GM12891 (cell line): ENCODE data around the gene SEBOX.

Source experiments
- POLR2A ChIP-seq: IDR thresholded peaks from 2 replicates; pipeline ENCODE4 v1.6.1; 2011; ENCODE audit warnings: low read depth, low read length, control low read depth
- POLR2AphosphoS5 ChIP-seq: IDR thresholded peaks from 2 replicates; pipeline ENCODE4 v1.6.1; 2011; ENCODE audit warnings: low read depth, low read length, control low read depth
- SPI1 ChIP-seq: IDR thresholded peaks from 2 replicates; pipeline ENCODE4 v1.6.1; 2011; ENCODE audit warnings: low read depth, low read length, control low read depth
- TAF1 ChIP-seq: IDR thresholded peaks from 2 replicates; pipeline ENCODE4 v1.6.1; 2011; ENCODE audit warnings: low read depth, low read length, control low read depth

DNA sequence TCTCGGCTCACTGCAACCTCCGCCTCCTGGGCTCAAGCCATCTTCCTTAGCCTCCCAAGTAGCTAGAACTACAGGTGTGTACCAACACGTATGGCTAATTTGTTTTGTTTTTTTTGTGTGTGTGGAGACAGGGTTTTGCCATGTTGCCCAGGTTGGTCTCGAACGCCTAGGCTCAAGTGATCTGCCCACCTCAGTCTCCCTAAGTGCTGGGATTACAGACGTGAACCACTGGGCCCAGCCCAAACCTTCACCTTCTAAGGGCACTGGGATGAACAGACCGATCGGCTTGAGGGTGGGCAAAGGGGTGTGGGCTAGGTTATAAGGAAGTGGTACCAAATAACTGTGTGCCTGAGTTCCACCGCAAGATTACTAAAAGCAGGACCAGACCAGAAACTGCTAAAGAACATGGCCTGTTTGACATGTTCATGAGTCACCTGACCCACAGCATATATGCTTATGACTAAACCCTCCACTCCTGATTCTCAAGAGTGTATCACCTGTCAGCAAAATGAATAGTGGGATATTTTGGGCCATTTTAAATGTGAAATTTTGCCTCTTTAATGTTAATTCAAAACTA, 37.9 kb downstream of the SEBOX start:
- TF ChIP-seq POLR2A (no peak), POLR2AphosphoS5 (no peak), SPI1 (peak; percentile 87), TAF1 (no peak)
